H1 (cell line): ENCODE measurements around the gene PRMT2. TPM values are rescaled to one million over a fixed set of nuclear protein-coding genes. Genes with fewer than 3 reads are reported as not detected.

ENCODE experiments used
- CTCF ChIA-PET: fragments of 300-600 bp; sonication (Branson Sonifier 250); formaldehyde crosslinking; loops from one replicate; lab custom pipeline; 2021; ENCODE audit not compliant: partially characterized antibody; lab: Charles Lee
- POLR2A ChIA-PET: fragments of 300-600 bp; sonication (Branson Sonifier 250); formaldehyde crosslinking; loops from one replicate; lab custom pipeline; 2021; ENCODE audit warnings: inconsistent platforms; ENCODE audit not compliant: partially characterized antibody; lab: Charles Lee
- DNase-seq, 2 experiments: peaks; one replicate each; pipeline versions ENCODE4 v3.0.0 to v3.0.0-alpha.2; 2010 to 2022; ENCODE audit warnings: low spot score in 2 of 2, low read depth in 1 of 2, mixed read lengths in 1 of 2
- FAIRE-seq: peaks from 2 replicates; lab custom pipeline; 2011; peaks lifted over from hg19 to GRCh38; lab: Jason Lieb, UNC
- H2AFZ ChIP-seq: 2 replicates; pipeline ENCODE4 v1.8.1; 2012; ENCODE audit warnings: low read length, inconsistent platforms
- H2AK5ac ChIP-seq: 2 replicates; pipeline ENCODE4 v1.6.1; 2013; ENCODE audit warnings: low read depth, low read length
- H2BK120ac ChIP-seq: replicated peaks from 2 replicates; pipeline ENCODE3; 2013; ENCODE audit warnings: low read depth, low read length, inconsistent platforms
- H2BK12ac ChIP-seq: 2 replicates; pipeline ENCODE4 v1.6.1; 2013; ENCODE audit warnings: low read depth, low read length
- H2BK15ac ChIP-seq: 2 replicates; pipeline ENCODE4 v1.6.1; 2013; ENCODE audit warnings: low read length
- H2BK20ac ChIP-seq: 2 replicates; pipeline ENCODE4 v1.6.1; 2013; ENCODE audit warnings: low read length
- H2BK5ac ChIP-seq: 2 replicates; pipeline ENCODE4 v1.6.1; 2013; ENCODE audit warnings: low read depth, low read length
- H3K14ac ChIP-seq: 2 replicates; pipeline ENCODE4 v1.6.1; 2013; ENCODE audit warnings: inconsistent platforms; ENCODE audit not compliant: insufficient read length
- H3K18ac ChIP-seq: 2 replicates; pipeline ENCODE4 v1.6.1; 2013; ENCODE audit warnings: low read length; ENCODE audit errors: extremely low read depth
- H3K23ac ChIP-seq: 2 replicates; pipeline ENCODE4 v1.6.1; 2013; ENCODE audit warnings: inconsistent platforms; ENCODE audit not compliant: insufficient read length
- H3K23me2 ChIP-seq: 2 replicates; pipeline ENCODE4 v1.6.1; 2013; ENCODE audit warnings: low read depth, low read length
- H3K27ac ChIP-seq: 2 replicates; pipeline ENCODE4 v1.6.1; 2011; ENCODE audit warnings: low read depth, low read length, inconsistent platforms
- H3K27me3 ChIP-seq, 4 experiments: replicated peaks in 1 of 4; 1 replicate in 1 of 4; 2 replicates in 3 of 4; pipeline versions ENCODE4 v1.6.1 to v1.8.1; 2011 to 2013; ENCODE audit warnings: low read length in 3 of 4, mild to moderate bottlenecking in 3 of 4, inconsistent platforms in 2 of 4, mixed read lengths in 2 of 4, moderate library complexity in 1 of 4; ENCODE audit not compliant: control insufficient read depth in 3 of 4, insufficient read depth in 3 of 4; ENCODE audit errors: extremely low read depth in 1 of 4
- H3K36me3 ChIP-seq, 4 experiments: 2 replicates each; pipeline versions ENCODE4 v1.6.1 to v1.8.1; 2011 to 2013; ENCODE audit warnings: mild to moderate bottlenecking in 4 of 4, low read length in 3 of 4, moderate library complexity in 2 of 4, control low read depth in 1 of 4, inconsistent platforms in 1 of 4; ENCODE audit not compliant: insufficient read depth in 4 of 4, control insufficient read depth in 2 of 4
- H3K4ac ChIP-seq: replicated peaks from 2 replicates; pipeline ENCODE3; 2013; ENCODE audit warnings: low read length, low read depth, mixed read lengths, inconsistent platforms; ENCODE audit not compliant: insufficient read length
- H3K4me1 ChIP-seq, 4 experiments: replicated peaks in 1 of 4; 1 replicate in 1 of 4; 2 replicates in 3 of 4; pipeline versions ENCODE4 v1.6.1 to v1.8.1; 2011 to 2013; ENCODE audit warnings: low read length in 3 of 4, inconsistent platforms in 2 of 4, mixed read lengths in 1 of 4; ENCODE audit not compliant: insufficient read depth in 4 of 4, control insufficient read depth in 3 of 4
- H3K4me2 ChIP-seq, 2 experiments: 2 replicates each; pipeline versions ENCODE4 v1.6.1 to v1.8.1; 2011 to 2013; ENCODE audit warnings: low read depth in 2 of 2, low read length in 2 of 2, control low read depth in 1 of 2, inconsistent platforms in 1 of 2, mild to moderate bottlenecking in 1 of 2; ENCODE audit not compliant: insufficient read depth in 1 of 2
- H3K4me3 ChIP-seq, 4 experiments: fragments of 200-600, 300-600 bp in 1 of 4; sonication (generic), shearing (Covaris generic), sonication (Bioruptor Twin) in 1 of 4; 2 replicates each; pipeline versions ENCODE4 v1.5.1 to v1.8.1; 2011 to 2016; ENCODE audit warnings: low read length in 4 of 4, low read depth in 3 of 4, control low read depth in 2 of 4, inconsistent platforms in 2 of 4, mild to moderate bottlenecking in 2 of 4, mixed read lengths in 1 of 4, moderate library complexity in 1 of 4; ENCODE audit not compliant: insufficient read depth in 2 of 4; ENCODE audit errors: extremely low read depth in 1 of 4
- H3K56ac ChIP-seq: replicated peaks from 2 replicates; pipeline ENCODE3; 2013; ENCODE audit warnings: low read depth, mild to moderate bottlenecking, mixed read lengths, low read length, inconsistent platforms; ENCODE audit not compliant: insufficient read length
- H3K79me1 ChIP-seq: 2 replicates; pipeline ENCODE4 v1.6.1; 2013; ENCODE audit warnings: low read depth, low read length, control low read depth
- H3K79me2 ChIP-seq, 2 experiments: 2 replicates each; pipeline versions ENCODE4 v1.6.1 to v1.8.1; 2012 to 2013; ENCODE audit warnings: low read length in 2 of 2, mild to moderate bottlenecking in 2 of 2, inconsistent platforms in 1 of 2; ENCODE audit not compliant: insufficient read depth in 2 of 2, control insufficient read depth in 1 of 2
- H3K9ac ChIP-seq, 4 experiments: replicated peaks in 1 of 4; 1 replicate in 1 of 4; 2 replicates in 3 of 4; pipeline versions ENCODE4 v1.6.1 to v1.8.1; 2011 to 2013; ENCODE audit warnings: low read depth in 3 of 4, low read length in 3 of 4, control low read depth in 2 of 4, mild to moderate bottlenecking in 2 of 4, moderate library complexity in 2 of 4, inconsistent platforms in 1 of 4; ENCODE audit errors: extremely low read depth in 1 of 4
- H3K9me3 ChIP-seq, 2 experiments: 2 replicates each; pipeline versions ENCODE4 v1.6.1 to v1.8.1; 2012 to 2013; ENCODE audit warnings: mild to moderate bottlenecking in 2 of 2, moderate library complexity in 2 of 2, control low read depth in 1 of 2, inconsistent platforms in 1 of 2, low read depth in 1 of 2, low read length in 1 of 2, mixed read lengths in 1 of 2; ENCODE audit not compliant: insufficient read depth in 2 of 2
- H4K20me1 ChIP-seq, 2 experiments: replicated peaks in 1 of 2; 2 replicates each; pipeline versions ENCODE3 to v1.8.1; 2011 to 2013; ENCODE audit warnings: inconsistent platforms in 2 of 2, low read length in 2 of 2, mild to moderate bottlenecking in 1 of 2; ENCODE audit not compliant: insufficient read depth in 2 of 2, control insufficient read depth in 1 of 2
- H4K5ac ChIP-seq: 2 replicates; pipeline ENCODE4 v1.6.1; 2013; ENCODE audit warnings: low read length, low read depth, mixed read lengths, inconsistent platforms; ENCODE audit not compliant: insufficient read length
- H4K8ac ChIP-seq: 2 replicates; pipeline ENCODE4 v1.8.0; 2013; ENCODE audit warnings: mild to moderate bottlenecking, moderate library complexity, low read length, inconsistent platforms; ENCODE audit not compliant: insufficient read depth; ENCODE audit errors: extremely low read depth
- H4K91ac ChIP-seq: replicated peaks from 2 replicates; pipeline ENCODE3; 2013; ENCODE audit warnings: low read length, mixed read lengths, inconsistent platforms; ENCODE audit not compliant: insufficient read length
- ASH2L ChIP-seq: fragments of 200-600, 300-600 bp; sonication (generic); IDR thresholded peaks from one replicate; pipeline ENCODE4 v1.7.1; 2017; ENCODE audit warnings: low read length
- CEBPB ChIP-seq: IDR thresholded peaks from 2 replicates; pipeline ENCODE4 v1.6.1; 2012; ENCODE audit warnings: low read depth, low read length
- MAFK ChIP-seq: IDR thresholded peaks from 2 replicates; pipeline ENCODE4 v1.6.1; 2012; ENCODE audit warnings: low read depth, mild to moderate bottlenecking, improper control_type of control experiment, low read length
- RBBP5 ChIP-seq: IDR thresholded peaks from 2 replicates; pipeline ENCODE4 v1.7.1; 2012; ENCODE audit warnings: low read depth, mild to moderate bottlenecking, inconsistent platforms, low read length, moderate library complexity, borderline replicate concordance
- SP4 ChIP-seq: IDR thresholded peaks from 2 replicates; pipeline ENCODE4 v1.6.1; 2012; ENCODE audit warnings: low read length, inconsistent platforms
- TAF7 ChIP-seq: optimal IDR thresholded peaks from 2 replicates; pipeline ENCODE3; 2011; ENCODE audit warnings: low read depth, mild to moderate bottlenecking, inconsistent platforms, low read length, moderate library complexity, borderline replicate concordance
- TEAD4 ChIP-seq: IDR thresholded peaks from 2 replicates; pipeline ENCODE4 v1.6.1; 2012; ENCODE audit warnings: low read depth, low read length, inconsistent platforms, mixed read lengths
- WGBS, 2 experiments: shearing (Covaris generic) in 1 of 2; methylation state at CpG; one replicate each; pipeline versions ENCODE4 v1.1.6 to v1.1.7; 2013 to 2015; ENCODE audit warnings: low lambda C conversion rate in 2 of 2, mixed read lengths in 2 of 2, inconsistent platforms in 1 of 2, low coverage in 1 of 2, missing lambda C conversion rate in 1 of 2; ENCODE audit not compliant: insufficient replicate concordance in 2 of 2, insufficient coverage in 1 of 2, insufficient read length in 1 of 2; ENCODE audit errors: extremely low coverage in 1 of 2, missing lambda C conversion rate in 1 of 2; 5-methylcytosine and 5-hydroxymethylcytosine counted together
- polyA plus RNA-seq, 7 experiments: library from polyadenylated mRNA; depleted of rRNA in 3 of 7; stranded (reverse) in 5 of 7; unstranded in 2 of 7; fragments of >200 nt in 5 of 7; fragments of 200-250 nt in 2 of 7; gene quantifications; 1 replicate in 5 of 7; 2 replicates in 1 of 7; 4 replicates in 1 of 7; pipeline versions ENCODE4 v1.2.1 to v1.2.3, GENCODE V29; 2011 to 2013; ENCODE audit warnings: missing spikeins in 2 of 7, mixed read lengths in 2 of 7
- total RNA-seq: library from RNA; stranded (reverse); fragmentation: NEBNext Ultra II Directional; extraction: Animal tissue kit (Norgen Biotek cat#: 25700); gene quantifications from 2 replicates; pipeline ENCODE4 v1.2.1, GENCODE V29; 2021

PRMT2 gene
- total and polyA plus RNA-seq, 2 of the 8 experiments (the other 6 are each of a cell fraction or from before 2014, with no cell fraction given): 45.8 to 59.2 TPM

GRCh38 chr21:46616050-46616449 lies 19.4 kb upstream of the PRMT2 start:
- ChIA-PET POLR2A (interaction anchor here (0.9 kb wide), 1 partner anchor 19 kb away, joined by 6 read pairs; the partner anchor contains the start of gene PRMT2), CTCF (no interaction called here)
- H2BK5ac ChIP-seq: no peak overlapping the region
- H3K4ac ChIP-seq: no peak overlapping the region
- no peaks in the 10 kb centered on the region for H4K20me1 ChIP-seq
- H2BK20ac ChIP-seq: no peak overlapping the region
- no peak overlapping the region for H2AFZ ChIP-seq
- TF ChIP-seq ASH2L: no peak
- no peak for TF ChIP-seq TAF7
- no peak for TF ChIP-seq CEBPB
- no peak for TF ChIP-seq SP4
- TF ChIP-seq TEAD4: no peak
- TF ChIP-seq RBBP5: no peak
- no peak for TF ChIP-seq MAFK
- no peak overlapping the region for H3K4me2 ChIP-seq
- no peak overlapping the region for H4K5ac ChIP-seq
- no peak overlapping the region for H3K9ac ChIP-seq
- H3K23ac ChIP-seq: no peak overlapping the region
- H3K79me1 ChIP-seq: no peaks in the 10 kb centered on the region
- H3K36me3 ChIP-seq: no peaks in the 10 kb centered on the region
- H4K8ac ChIP-seq: no peak overlapping the region
- H3K56ac ChIP-seq: no peak overlapping the region
- no peak overlapping the region for H2AK5ac ChIP-seq
- no peak for FAIRE-seq
- no peak for DNase-seq
- H3K27me3 ChIP-seq: no peaks in the 10 kb centered on the region
- no peak overlapping the region for H2BK12ac ChIP-seq
- H3K4me1 ChIP-seq: no peaks in the 10 kb centered on the region
- no peak overlapping the region for H2BK15ac ChIP-seq
- H3K23me2 ChIP-seq: no peaks in the 10 kb centered on the region
- no peak overlapping the region for H4K91ac ChIP-seq
- no peak overlapping the region for H3K14ac ChIP-seq
- H3K27ac ChIP-seq: no peak overlapping the region
- H3K79me2 ChIP-seq: no peaks in the 10 kb centered on the region
- 97% methylated on average over 2 of the region's 2 CpGs; no CpG with 5 or more reads in 1 of the 2 experiments for WGBS, 2 experiments
- H3K9me3 ChIP-seq: no peaks in the 10 kb centered on the region
- H3K18ac ChIP-seq: no peak overlapping the region
- H3K4me3 ChIP-seq: no peak overlapping the region
- H2BK120ac ChIP-seq: no peak overlapping the region
